ENCODE measurements around the gene PYCR2. TPM values are rescaled to one million over a fixed set of nuclear protein-coding genes. Genes with fewer than 3 reads are reported as not detected.

Gene PYCR2
- total RNA-seq, 1 donor from 2014 or later = 37.8 TPM

GRCh38 chr1:225949041-225949440 is 25.0 kb upstream of the PYCR2 start:
- TF ChIP-seq CTCF (conservative IDR thresholded peaks at IDR 0.05; ENCODE audit: low read depth, low read length) = no peak
- no peak for DNase-seq (ENCODE audit: low read depth)
- H3K4me3 ChIP-seq (ENCODE audit: low read depth, low read length) = no peak overlapping the region

GRCh38 chr1:225946803-225947202 is 22.8 kb upstream of the PYCR2 start:
- no peak overlapping the region for H3K4me3 ChIP-seq (ENCODE audit: low read depth, low read length)
- DNase-seq (ENCODE audit: low read depth) = no peak
- no peak for TF ChIP-seq CTCF (conservative IDR thresholded peaks at IDR 0.05; ENCODE audit: low read depth, low read length)

GRCh38 chr1:225946082-225946620 is 22.1 kb upstream of the PYCR2 start:
- no peak overlapping the region for H3K4me3 ChIP-seq (ENCODE audit: low read depth, low read length)
- TF ChIP-seq CTCF (conservative IDR thresholded peaks at IDR 0.05; ENCODE audit: low read depth, low read length) = no peak
- no peak for DNase-seq (ENCODE audit: low read depth)

- no peak overlapping the region for H3K4me3 ChIP-seq (ENCODE audit: low read depth, low read length)
- TF ChIP-seq CTCF (conservative IDR thresholded peaks at IDR 0.05; ENCODE audit: low read depth, low read length) = no peak
- DNase-seq (ENCODE audit: low read depth) = no peak
Measured at GRCh38 chr1:225945564-225945963, 21.5 kb upstream of the PYCR2 start.

- TF ChIP-seq CTCF (conservative IDR thresholded peaks at IDR 0.05; ENCODE audit: low read depth, low read length) = no peak
Measured at GRCh38 chr1:225944951-225945350, 20.9 kb upstream of the PYCR2 start.

GRCh38 chr1:225944387-225944786 is 20.3 kb upstream of the PYCR2 start:
- no peak for DNase-seq (ENCODE audit: low read depth)
- TF ChIP-seq CTCF (conservative IDR thresholded peaks at IDR 0.05; ENCODE audit: low read depth, low read length) = no peak
- H3K4me3 ChIP-seq (ENCODE audit: low read depth, low read length) = no peak overlapping the region

More at GRCh38 chr1:225944951-225945350, 20.9 kb upstream of the PYCR2 start:
- no peak overlapping the region for H3K4me3 ChIP-seq (ENCODE audit: low read depth, low read length)
- no peak for DNase-seq (ENCODE audit: low read depth)

- no peak overlapping the region for H3K4me3 ChIP-seq (ENCODE audit: low read depth, low read length)
- no peak for TF ChIP-seq CTCF (conservative IDR thresholded peaks at IDR 0.05; ENCODE audit: low read depth, low read length)
- no peak for DNase-seq (ENCODE audit: low read depth)
Measured at GRCh38 chr1:225943582-225943981, 19.5 kb upstream of the PYCR2 start.

Measured in epithelial cell of proximal tubule (primary cell).